Central memory CD8-positive, alpha-beta T cell (primary cell): ENCODE results near the gene TMEM231.
"Not testable (repeated sequence)": the region's sequence is repeated elsewhere in the genome, so short reads cannot be mapped to it uniquely, and the experiment has no call there.

Experiments
- ATAC-seq: fragments of 150-1000 bp; cut with Tn5 transposase; replicated peaks from 2 replicates; pipeline ENCODE4 v1.10.0; 2022; ENCODE audit warnings: mild to moderate bottlenecking, moderate FRiP score, moderate number of reproducible peaks; ENCODE audit not compliant: poor library complexity, severe bottlenecking; ENCODE audit errors: extremely low read depth
- DNase-seq, 2 donors: peaks; one replicate each; pipeline ENCODE4 v3.0.0; 2021; ENCODE audit warnings: low spot score in 2 of 2
- H3K27ac Mint-ChIP-seq: one replicate; pipeline ENCODE4 v1.8.0; 2022; ENCODE audit warnings: low read depth, mild to moderate bottlenecking, moderate library complexity, mixed read lengths
- H3K27me3 Mint-ChIP-seq: one replicate; pipeline ENCODE4 v1.8.0; 2022; ENCODE audit warnings: mixed read lengths
- H3K36me3 Mint-ChIP-seq: one replicate; pipeline ENCODE4 v1.8.0; 2022; ENCODE audit warnings: mild to moderate bottlenecking, moderate library complexity, mixed read lengths; ENCODE audit not compliant: insufficient read depth
- H3K4me1 Mint-ChIP-seq: one replicate; pipeline ENCODE4 v1.8.0; 2022; ENCODE audit warnings: mixed read lengths
- H3K4me3 Mint-ChIP-seq: one replicate; pipeline ENCODE4 v1.8.0; 2022; ENCODE audit warnings: mild to moderate bottlenecking, moderate library complexity, mixed read lengths
- H3K9me3 Mint-ChIP-seq: one replicate; pipeline ENCODE4 v1.8.0; 2022; ENCODE audit warnings: mixed read lengths

TMEM231 gene

DNA sequence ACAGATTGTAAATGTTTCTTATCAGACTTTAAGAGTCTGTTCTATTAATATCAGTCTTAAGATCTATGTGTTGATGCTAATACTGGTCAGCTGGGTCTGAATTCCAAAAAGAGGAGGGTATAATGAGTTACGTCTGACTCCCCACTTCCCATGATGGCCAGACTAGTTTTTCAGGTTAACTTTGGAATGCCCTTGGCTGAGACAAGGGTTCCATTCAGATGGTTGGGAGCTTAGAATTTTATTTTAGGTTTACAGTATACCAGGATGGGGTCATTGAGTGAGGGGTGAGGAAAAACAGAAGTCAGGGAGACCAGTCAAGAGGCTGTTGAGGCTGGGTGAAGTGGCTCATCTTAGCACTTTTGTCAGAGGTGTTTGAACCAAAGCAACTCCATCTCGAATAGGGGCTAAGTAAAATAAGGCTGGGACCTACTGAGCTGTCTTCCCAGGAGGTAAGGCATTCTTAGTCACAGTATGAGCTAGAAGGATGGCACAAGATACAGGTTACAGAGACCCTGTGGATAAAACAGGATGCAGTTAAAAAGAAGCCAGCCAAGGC, 2.9 kb upstream of the TMEM231 start:
- ATAC-seq (no peak), DNase-seq (no peak)
- H3K27ac Mint-ChIP-seq, result no peak overlapping the region
- H3K4me1 Mint-ChIP-seq, result peaks cover 12% of the 10 kb centered on the region
- no peaks in the 10 kb centered on the region for H3K9me3 Mint-ChIP-seq
- H3K36me3 Mint-ChIP-seq, result peaks cover 8% of the 10 kb centered on the region
- H3K4me3 Mint-ChIP-seq, result no peak overlapping the region
- peaks cover 25% of the 10 kb centered on the region for H3K27me3 Mint-ChIP-seq

- Mint-ChIP-seq H3K27me3 (peaks cover 6% of the 10 kb centered on the region), H3K27ac (peak overlapping the region; percentile 64), H3K4me1 (peaks cover 12% of the 10 kb centered on the region), H3K9me3 (no peaks in the 10 kb centered on the region), H3K4me3 (peak overlapping the region; percentile 83), H3K36me3 (peaks cover 8% of the 10 kb centered on the region)
- DNase-seq (no peak), ATAC-seq (no peak)
Observed at GRCh38 chr16:75556431-75556950, 439 bp upstream of the TMEM231 start.

DNA sequence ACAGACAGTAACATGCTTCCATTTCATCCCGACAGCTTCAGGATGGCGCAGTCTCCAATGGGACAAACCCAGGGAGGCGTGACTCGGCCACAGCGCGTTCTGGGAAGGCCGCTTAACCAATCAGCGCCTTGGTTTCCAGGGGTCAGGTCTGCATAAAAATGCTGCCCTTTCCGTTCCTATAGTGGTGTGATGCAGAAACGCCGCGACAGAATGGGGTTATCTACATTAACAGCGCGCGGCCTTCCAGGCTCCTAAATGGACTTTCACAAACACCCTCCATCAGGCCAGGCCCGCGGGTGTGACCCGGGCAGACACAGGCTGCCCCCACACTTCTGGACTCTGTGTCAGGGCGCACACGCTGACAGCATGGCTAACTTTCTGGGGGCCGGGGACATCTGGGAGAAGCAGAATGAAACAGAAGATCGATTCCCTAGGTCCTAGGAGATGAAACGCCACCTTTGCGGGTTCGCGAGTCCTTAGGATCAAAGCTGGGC, 792 bp downstream of the TMEM231 start:
- peak overlapping the region; percentile 83 for H3K4me3 Mint-ChIP-seq
- no peak for ATAC-seq
- no peak overlapping the region for H3K27ac Mint-ChIP-seq
- H3K9me3 Mint-ChIP-seq, result no peaks in the 10 kb centered on the region
- peaks cover 8% of the 10 kb centered on the region for H3K36me3 Mint-ChIP-seq
- H3K27me3 Mint-ChIP-seq, result peaks cover 6% of the 10 kb centered on the region
- no peak for DNase-seq
- H3K4me1 Mint-ChIP-seq, result peaks cover 12% of the 10 kb centered on the region

DNA sequence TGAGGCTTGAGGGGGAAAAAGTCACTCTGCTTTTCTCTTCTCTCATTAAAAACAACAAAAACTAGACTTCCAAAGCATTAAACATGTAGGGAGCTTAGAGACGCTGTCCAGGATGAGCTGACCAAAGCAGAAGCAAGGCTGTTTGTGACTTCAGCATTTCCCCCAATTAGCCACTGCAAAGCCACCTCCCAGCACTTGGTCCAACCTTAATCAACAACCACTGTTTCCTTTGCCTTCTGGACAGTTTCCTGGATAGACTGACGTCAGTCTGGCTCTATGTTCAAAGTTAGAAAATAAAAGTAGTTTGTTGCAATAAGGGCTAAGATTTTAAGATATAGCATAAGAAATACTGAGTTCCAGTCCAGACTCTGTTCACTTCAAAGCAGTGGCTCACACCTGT, 3.1 kb downstream of the TMEM231 start:
- no peak overlapping the region for H3K27ac Mint-ChIP-seq
- no peak overlapping the region for H3K4me3 Mint-ChIP-seq
- peaks cover 8% of the 10 kb centered on the region for H3K36me3 Mint-ChIP-seq
- no peaks in the 10 kb centered on the region for H3K27me3 Mint-ChIP-seq
- no peak for ATAC-seq
- DNase-seq, result no peak
- H3K9me3 Mint-ChIP-seq, result no peaks in the 10 kb centered on the region
- H3K4me1 Mint-ChIP-seq, result peaks cover 16% of the 10 kb centered on the region

DNA sequence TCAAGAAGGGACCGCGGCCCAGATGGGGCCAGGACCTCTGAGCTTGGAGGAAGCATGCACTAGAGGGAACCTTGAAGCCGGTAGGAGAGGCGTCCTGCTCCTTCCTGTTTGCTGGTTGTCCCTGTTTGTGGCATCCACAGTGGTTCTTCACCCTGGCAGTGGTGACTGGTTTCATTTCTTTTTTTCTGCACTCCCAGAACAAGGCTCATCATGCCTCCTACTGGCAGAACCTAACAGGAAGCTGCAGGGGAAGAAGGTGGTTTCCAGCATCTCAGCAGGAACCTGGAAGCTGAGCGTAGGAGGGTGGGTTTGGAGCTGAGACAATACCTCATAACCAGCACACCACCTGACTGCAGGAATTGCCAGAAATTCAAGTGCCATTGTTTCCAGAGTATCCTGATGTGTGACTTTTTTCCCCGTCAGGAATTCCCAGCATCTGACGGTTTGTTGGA, 5.8 kb downstream of the TMEM231 start:
- H3K9me3 Mint-ChIP-seq, result no peaks in the 10 kb centered on the region
- ATAC-seq (no peak), DNase-seq (no peak)

DNA sequence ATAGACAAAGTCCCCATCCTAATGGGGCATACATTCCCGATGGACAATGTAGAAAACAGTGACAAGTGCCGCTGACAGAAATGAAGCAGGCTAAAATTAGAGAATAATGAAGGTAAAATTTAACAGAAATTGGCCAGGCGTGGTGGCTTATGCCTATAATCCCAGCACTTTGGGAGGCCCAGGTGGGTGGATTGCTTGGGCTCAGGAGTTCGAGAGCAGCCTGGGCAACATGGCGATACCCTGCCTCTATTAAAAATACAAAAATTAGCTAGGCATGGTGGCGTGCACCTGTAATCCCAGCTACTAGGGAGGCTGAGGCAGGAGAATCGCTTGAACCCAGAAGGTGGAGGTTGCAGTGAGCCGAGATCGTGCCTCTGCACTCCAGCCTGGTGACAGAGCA, 7.6 kb downstream of the TMEM231 start:
- H3K4me3 Mint-ChIP-seq, DNase-seq, ATAC-seq, H3K36me3 Mint-ChIP-seq, H3K9me3 Mint-ChIP-seq, H3K27ac Mint-ChIP-seq, H3K27me3 Mint-ChIP-seq, H3K4me1 Mint-ChIP-seq: not testable (repeated sequence)

More for the DNA sequence above, 5.8 kb downstream of the TMEM231 start:
- Mint-ChIP-seq H3K4me3 (no peak overlapping the region), H3K36me3 (peaks cover 2% of the 10 kb centered on the region), H3K27ac (peak overlapping the region; percentile 46), H3K27me3 (no peaks in the 10 kb centered on the region), H3K4me1 (peaks cover 6% of the 10 kb centered on the region)

GRCh38 chr16:75546293-75546692, 9.8 kb downstream of the TMEM231 start:
- H3K9me3 Mint-ChIP-seq, result no peaks in the 10 kb centered on the region
- peaks cover 5% of the 10 kb centered on the region for H3K4me1 Mint-ChIP-seq
- ATAC-seq, result no peak
- H3K36me3 Mint-ChIP-seq, result no peaks in the 10 kb centered on the region
- no peak overlapping the region for H3K4me3 Mint-ChIP-seq
- DNase-seq, result no peak
- no peak overlapping the region for H3K27ac Mint-ChIP-seq
- no peaks in the 10 kb centered on the region for H3K27me3 Mint-ChIP-seq

- not testable (repeated sequence) for H3K27ac Mint-ChIP-seq, ATAC-seq, DNase-seq, H3K36me3 Mint-ChIP-seq, H3K4me1 Mint-ChIP-seq, H3K4me3 Mint-ChIP-seq, H3K27me3 Mint-ChIP-seq, H3K9me3 Mint-ChIP-seq
Observed at GRCh38 chr16:75545879-75546278, 10.2 kb downstream of the TMEM231 start.

- not testable (repeated sequence) for DNase-seq, H3K27me3 Mint-ChIP-seq, H3K36me3 Mint-ChIP-seq, H3K4me3 Mint-ChIP-seq, H3K9me3 Mint-ChIP-seq, ATAC-seq, H3K27ac Mint-ChIP-seq, H3K4me1 Mint-ChIP-seq
Observed at GRCh38 chr16:75542462-75542861, 13.6 kb downstream of the TMEM231 start.

GRCh38 chr16:75541236-75541635, 14.8 kb downstream of the TMEM231 start:
- no peaks in the 10 kb centered on the region for H3K27me3 Mint-ChIP-seq
- H3K4me1 Mint-ChIP-seq, result no peaks in the 10 kb centered on the region
- no peaks in the 10 kb centered on the region for H3K9me3 Mint-ChIP-seq
- DNase-seq, result no peak
- no peaks in the 10 kb centered on the region for H3K36me3 Mint-ChIP-seq
- no peak for ATAC-seq
- H3K27ac Mint-ChIP-seq, result no peak overlapping the region
- no peak overlapping the region for H3K4me3 Mint-ChIP-seq

GRCh38 chr16:75538882-75539565, 17.0 kb downstream of the TMEM231 start:
- not testable (repeated sequence) for DNase-seq, ATAC-seq, H3K36me3 Mint-ChIP-seq, H3K27ac Mint-ChIP-seq, H3K4me1 Mint-ChIP-seq, H3K4me3 Mint-ChIP-seq, H3K9me3 Mint-ChIP-seq, H3K27me3 Mint-ChIP-seq

DNA sequence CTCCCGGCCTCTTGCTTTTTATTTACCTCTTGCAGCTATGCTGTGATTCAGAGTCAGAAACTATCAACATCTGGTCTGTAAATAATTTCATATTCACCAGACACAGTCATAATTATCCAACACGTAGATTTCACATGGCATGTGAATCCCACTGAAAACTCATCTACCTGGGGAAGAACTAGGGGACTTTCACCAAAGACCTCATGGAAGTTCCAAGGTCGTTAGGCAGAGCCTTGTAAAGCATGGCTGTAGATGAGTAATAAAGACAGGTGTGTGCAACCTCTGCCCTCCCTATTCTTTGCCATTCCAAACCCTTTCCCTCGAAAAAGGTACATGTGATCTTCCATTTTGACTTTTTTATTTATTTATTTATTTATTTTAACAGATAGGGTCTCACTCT, 18.3 kb downstream of the TMEM231 start:
- H3K36me3 Mint-ChIP-seq, result peaks cover 2% of the 10 kb centered on the region
- H3K9me3 Mint-ChIP-seq, result no peaks in the 10 kb centered on the region
- H3K27me3 Mint-ChIP-seq, result no peaks in the 10 kb centered on the region
- H3K4me1 Mint-ChIP-seq, result no peaks in the 10 kb centered on the region
- no peak for DNase-seq
- no peak overlapping the region for H3K27ac Mint-ChIP-seq
- no peak for ATAC-seq
- H3K4me3 Mint-ChIP-seq, result no peak overlapping the region

DNA sequence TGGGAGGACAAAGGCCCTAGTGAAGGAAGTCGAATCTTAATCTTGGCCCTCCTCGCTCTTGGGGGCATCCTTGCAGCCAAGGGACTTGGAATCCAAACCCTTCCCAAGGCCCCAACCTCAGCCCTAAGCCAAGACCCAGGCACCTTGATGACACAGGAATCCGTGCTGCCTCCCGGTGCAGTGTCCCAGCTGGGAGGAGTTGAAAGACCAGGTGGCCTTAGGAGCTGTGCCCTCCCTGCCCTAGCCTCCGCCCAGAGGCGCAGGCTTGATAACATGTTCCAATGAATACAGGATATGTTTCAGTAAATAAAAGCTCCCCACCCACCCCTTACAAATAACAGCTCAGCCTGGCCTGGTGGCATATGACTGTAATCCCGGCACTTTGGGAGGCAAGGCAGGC, 20.2 kb downstream of the TMEM231 start, which contains the start of gene CHST5:
TSS of gene CHST5 (minus strand) at position 208 of the 400 bp plus-strand sequence. CDS start 5,724 bp downstream, outside the sequence.
- no peak for DNase-seq
- H3K27ac Mint-ChIP-seq, result no peak within 1 kb of the TSS
- H3K4me1 Mint-ChIP-seq, result no peaks in the 10 kb centered on the region
- no peaks in the 10 kb centered on the region for H3K27me3 Mint-ChIP-seq
- no peaks in the 10 kb centered on the region for H3K9me3 Mint-ChIP-seq
- H3K4me3 Mint-ChIP-seq, result no peak within 1 kb of the TSS
- no peak for ATAC-seq
- H3K36me3 Mint-ChIP-seq, result peaks cover 2% of the 10 kb centered on the region
